LNCAP (cell line): Measurements from ENCODE around the gene PPL.

Experiments
- CTCF ChIP-seq: fragments of 450-650 bp; IDR thresholded peaks from 2 replicates; pipeline ENCODE4 v1.5.1; 2017; ENCODE audit warnings: mild to moderate bottlenecking

PPL gene

DNA sequence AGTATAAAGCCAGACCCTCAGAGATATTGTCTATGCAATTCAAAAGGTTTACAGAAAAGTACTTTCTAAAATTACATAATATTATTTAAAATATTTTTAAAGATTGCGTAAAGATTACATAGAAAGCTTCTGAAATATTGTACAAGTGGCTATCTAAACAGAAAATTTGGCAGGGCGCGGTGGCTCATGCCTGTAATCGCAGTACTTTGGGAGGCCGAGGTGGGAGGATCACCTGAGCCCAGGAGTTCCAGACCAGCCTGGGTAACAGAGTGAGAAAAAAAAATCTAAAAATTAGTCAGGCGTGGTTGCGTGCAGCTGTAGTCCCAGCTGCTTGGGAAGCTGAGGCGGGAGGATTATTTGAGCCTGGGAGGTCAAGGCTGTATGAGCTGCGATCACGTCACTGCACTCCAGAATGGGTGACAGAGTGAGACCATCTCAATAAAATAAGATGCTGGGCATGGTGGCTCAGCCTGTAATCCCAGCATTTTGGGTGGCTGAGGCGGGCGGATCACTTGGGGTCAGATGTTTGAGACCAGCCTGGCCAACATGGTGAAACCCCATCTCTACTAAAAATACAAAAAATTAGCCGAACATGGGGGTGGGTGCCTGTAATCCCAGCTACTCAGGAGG is 71.6 kb downstream of the PPL start:
- TF ChIP-seq CTCF = no peak

GRCh38 chr16:4864728-4865127 is 72.2 kb downstream of the PPL start:
- TF ChIP-seq CTCF = no peak

DNA sequence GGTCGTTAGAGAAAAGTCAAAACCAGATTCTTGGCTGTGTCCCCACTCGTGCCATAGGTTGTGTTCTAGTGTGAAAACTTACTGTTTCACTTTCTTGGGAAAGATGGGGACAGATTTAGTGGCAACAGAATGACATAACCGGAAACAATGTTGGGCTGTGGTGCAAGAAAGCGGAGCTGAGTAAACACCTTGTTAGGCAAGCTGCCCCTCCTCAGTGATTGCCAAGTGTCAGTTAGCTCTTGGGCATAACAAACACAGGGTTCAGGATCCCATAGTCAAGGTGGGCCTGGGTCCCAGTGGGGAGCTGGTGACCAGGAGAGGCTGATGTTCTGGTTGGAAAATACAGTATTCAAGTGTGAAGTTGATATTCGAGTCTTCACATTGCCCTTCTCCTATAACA is 74.3 kb downstream of the PPL start:
- TF ChIP-seq CTCF = no peak

DNA sequence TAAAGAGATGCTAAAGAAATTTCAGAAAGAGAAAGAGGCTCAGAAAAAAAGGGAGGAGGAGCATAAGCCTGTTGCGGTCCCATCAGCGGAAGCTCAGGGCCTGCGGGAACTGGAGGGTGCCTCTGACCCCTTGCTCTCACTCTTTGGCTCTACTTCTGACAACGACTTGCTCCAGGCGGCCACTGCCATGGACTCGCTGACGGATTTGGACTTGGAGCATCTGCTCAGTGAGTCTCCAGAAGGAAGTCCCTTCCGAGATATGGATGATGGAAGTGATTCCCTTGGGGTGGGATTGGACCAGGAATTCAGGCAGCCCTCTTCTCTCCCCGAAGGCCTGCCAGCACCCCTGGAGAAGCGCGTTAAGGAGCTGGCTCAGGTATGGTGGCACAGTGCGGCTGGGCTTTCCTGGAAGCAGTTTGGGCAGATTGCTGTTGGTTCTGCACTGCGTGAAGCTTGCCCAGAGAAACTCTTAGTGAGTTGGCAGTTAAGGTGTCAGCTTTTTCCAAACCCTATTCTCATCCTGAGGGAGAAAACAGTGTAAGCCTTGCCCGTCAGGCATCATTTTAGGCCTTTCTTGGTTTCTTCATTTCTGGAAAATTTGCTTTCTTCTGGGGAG is 76.1 kb downstream of the PPL start:
- TF ChIP-seq CTCF = no peak

DNA sequence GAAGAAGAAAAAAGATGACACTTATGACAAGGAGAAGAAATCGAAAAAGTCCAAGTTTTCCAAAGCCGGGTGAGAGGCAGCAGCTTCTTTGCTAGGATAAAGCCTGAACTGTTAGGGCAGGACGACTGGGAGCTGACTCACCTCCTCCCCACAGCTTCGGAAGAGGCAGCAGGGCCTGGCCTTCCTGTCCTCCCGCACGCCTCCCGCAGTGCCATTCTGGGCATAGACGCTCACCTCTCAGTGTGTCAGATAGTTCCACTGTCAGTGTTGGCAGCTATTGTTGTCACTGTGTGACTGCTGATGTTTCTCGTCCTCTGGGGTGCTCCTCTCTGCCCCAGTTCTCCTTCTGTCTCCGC is 77.1 kb downstream of the PPL start:
- no peak for TF ChIP-seq CTCF

DNA sequence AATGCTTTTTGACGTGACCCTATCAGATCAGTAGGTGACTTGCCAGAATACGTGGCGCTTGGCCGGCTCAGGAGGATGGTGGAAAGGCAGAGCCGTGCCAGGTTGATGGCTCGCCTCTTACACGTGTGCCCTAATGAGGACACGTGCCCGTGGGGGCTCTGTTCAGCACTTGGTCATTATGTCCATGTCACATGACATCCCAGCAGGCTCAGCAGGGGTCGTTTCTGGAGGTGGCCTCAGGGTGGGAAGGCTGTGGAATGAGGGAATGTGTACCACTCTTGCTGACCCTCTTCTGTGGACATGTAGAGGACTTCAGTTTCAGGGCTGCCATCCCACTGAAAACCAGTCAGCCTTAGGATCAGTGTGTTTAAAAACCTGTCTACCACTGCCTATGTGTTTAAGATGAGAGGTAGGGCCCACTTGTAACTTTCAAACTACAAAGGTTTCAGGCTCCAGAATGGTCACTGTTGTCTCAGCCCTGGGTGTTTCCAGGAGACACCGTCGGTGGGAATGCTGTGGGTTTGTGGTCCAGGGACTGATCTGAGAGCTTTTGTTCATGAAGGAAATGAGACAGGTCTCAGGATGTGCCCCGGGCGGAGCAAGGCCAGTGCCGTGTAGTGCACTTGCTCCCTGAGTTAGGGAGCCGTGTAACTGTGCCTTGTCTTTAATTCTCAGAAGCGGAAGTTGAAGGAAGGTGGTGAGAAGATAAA is 77.6 kb downstream of the PPL start:
- TF ChIP-seq CTCF = no peak

GRCh38 chr16:4855804-4856203 is 81.1 kb downstream of the PPL start:
- no peak for TF ChIP-seq CTCF
